Skeletal muscle tissue (tissue), 4 donors: ENCODE measurements around the gene AMELY. TPM values are rescaled to one million over a fixed set of nuclear protein-coding genes. Genes with fewer than 3 reads are reported as not detected.
A peak's percentile ranks its signal among the peaks of the same experiment; 100 is the strongest.
"Not testable (repeated sequence)": the region's sequence is repeated elsewhere in the genome, so short reads cannot be mapped to it uniquely, and the experiment has no call there.

ENCODE experiments used
- H3K27ac ChIP-seq: one replicate; pipeline ENCODE4 v1.7.0; 2013; ENCODE audit warnings: mild to moderate bottlenecking, low read depth, low read length, inconsistent platforms
- H3K27me3 ChIP-seq, 3 donors: one replicate each; pipeline ENCODE4 v1.7.0; 2013; ENCODE audit warnings: low read length in 3 of 3; ENCODE audit not compliant: control insufficient read depth in 3 of 3, insufficient read depth in 3 of 3
- H3K36me3 ChIP-seq, 3 donors: one replicate each; pipeline ENCODE4 v1.7.0; 2013; ENCODE audit warnings: low read length in 3 of 3; ENCODE audit not compliant: control insufficient read depth in 3 of 3, insufficient read depth in 3 of 3
- H3K4me1 ChIP-seq, 3 donors: one replicate each; pipeline ENCODE4 v1.7.0; 2013; ENCODE audit warnings: low read length in 3 of 3, mild to moderate bottlenecking in 3 of 3; ENCODE audit not compliant: control insufficient read depth in 3 of 3, insufficient read depth in 3 of 3
- H3K4me3 ChIP-seq, 3 donors: one replicate each; pipeline ENCODE4 v1.7.0; 2013; ENCODE audit warnings: low read length in 3 of 3
- H3K9ac ChIP-seq, 3 donors: one replicate each; pipeline ENCODE4 v1.7.0; 2013; ENCODE audit warnings: low read length in 3 of 3, mild to moderate bottlenecking in 3 of 3, moderate library complexity in 2 of 3, low read depth in 1 of 3
- H3K9me3 ChIP-seq, 3 donors: one replicate each; pipeline ENCODE4 v1.7.0; 2013; ENCODE audit warnings: low read length in 3 of 3; ENCODE audit not compliant: control insufficient read depth in 3 of 3
- total RNA-seq: library from RNA; depleted of rRNA; stranded (reverse); fragments of >200 nt; gene quantifications from one replicate; pipeline ENCODE4 v1.2.3, GENCODE V29; 2014
- donor health status: Osteomylitis.

The AMELY gene
- total RNA-seq, 1 donor from 2014 or later = not detected

DNA sequence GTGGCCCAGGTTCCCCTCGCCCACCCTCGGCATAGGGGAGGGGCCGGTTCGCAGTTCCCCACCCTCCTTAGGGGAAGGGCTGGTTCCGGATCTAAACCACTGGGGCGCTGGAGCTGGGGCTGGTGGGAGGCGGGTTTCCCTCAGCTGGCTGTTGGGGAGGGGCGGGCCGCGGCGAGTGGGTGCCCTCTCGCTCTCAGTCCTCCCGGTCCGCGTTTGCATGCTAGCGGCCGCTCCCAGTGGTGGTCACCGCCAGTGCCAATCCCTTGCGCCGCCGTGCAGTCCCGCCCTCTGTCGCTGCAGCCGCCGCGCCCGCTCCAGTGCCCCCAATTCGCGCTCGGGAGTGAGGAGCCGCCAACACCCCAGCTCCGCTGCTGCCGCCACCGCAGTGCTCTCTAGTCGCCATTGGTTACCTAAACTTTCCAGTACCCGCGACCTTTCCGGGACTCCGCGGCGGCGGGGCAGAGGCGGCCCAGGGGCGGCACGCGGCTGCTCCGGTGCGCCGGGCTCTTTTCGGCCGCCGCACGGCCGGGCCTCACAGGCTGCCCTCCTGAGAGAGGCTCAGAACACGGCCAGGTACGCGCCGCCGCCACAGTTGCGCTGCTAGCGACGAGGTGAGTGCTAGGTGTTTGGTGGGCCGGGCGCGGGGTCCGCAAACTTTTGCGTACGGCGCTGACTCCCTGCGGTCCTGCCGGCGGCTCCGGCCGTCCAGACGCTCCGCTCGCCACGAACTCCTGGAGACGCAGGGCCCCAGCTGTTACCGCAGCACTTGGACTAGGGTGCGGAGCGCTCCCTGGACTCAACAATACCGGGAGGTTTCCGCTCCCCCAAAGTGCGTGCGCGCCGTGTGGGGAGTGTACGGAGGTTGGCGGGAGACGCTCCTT is 940 bp downstream of the AMELY start, which contains the start of gene TBL1Y:
TSS of gene TBL1Y (plus strand) at position 326 of the 881 bp plus-strand sequence. CDS start 114,388 bp downstream, outside the sequence.
- Histone ChIP-seq H3K4me3 (peak within 1 kb of the TSS in 2 of 3 donors; percentile 59 to 64), H3K9ac (peak within 1 kb of the TSS in 2 of 3 donors; percentile 43 to 74), H3K9me3 (no peaks in the 10 kb centered on the region), H3K27ac (no peak within 1 kb of the TSS), H3K36me3 (no peaks in the 10 kb centered on the region), H3K4me1 (no peaks in the 10 kb centered on the region), H3K27me3 (no peaks in the 10 kb centered on the region)

DNA sequence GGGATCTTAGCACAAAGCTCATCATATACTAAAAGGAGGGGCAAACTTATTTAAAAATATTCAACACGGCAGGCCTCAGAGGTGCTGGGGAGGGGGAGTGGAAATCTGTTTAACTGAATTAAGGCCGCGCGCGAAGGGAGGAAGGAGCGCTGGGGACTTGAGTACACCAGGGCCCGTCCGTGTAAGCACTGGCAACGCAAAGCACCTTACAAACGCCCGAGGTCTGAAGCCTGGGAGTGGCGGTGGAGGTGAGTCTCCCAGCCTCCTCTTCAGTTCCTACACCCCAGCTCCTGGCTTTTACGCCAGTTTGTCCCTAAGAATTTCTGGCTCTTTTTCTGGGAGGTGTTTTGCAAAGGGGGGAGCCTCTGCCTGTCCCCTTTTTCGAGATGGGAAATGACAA is 1.7 kb downstream of the AMELY start:
- Histone ChIP-seq H3K9ac (peak overlapping the region in 2 of 3 donors; percentile 43 to 74), H3K4me1 (no peaks in the 10 kb centered on the region), H3K27ac (no peak overlapping the region), H3K27me3 (no peaks in the 10 kb centered on the region), H3K4me3 (peak overlapping the region in 2 of 3 donors; percentile 38 to 58), H3K36me3 (no peaks in the 10 kb centered on the region), H3K9me3 (no peaks in the 10 kb centered on the region)

DNA sequence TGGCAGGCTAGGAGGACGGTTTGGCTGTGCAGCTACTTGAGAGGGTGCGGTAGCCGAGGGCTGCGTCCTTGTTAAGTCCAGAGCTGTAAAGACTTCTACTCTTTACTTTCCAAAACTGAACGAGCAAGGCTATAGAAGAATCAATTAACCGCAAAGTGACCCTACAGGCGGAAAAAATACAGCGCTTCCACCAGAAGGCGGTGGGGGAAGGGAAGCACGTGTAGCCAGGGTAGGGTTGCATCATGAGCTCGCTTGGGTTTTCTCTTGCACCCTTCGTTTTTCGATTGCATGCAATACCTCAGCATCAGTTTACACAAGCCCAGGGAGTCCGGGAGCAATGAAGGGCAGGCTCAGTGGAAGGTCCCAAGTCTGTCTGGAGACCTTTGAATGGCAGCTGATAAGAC is 2.4 kb downstream of the AMELY start:
- Histone ChIP-seq H3K9me3 (no peaks in the 10 kb centered on the region), H3K36me3 (no peaks in the 10 kb centered on the region), H3K9ac (no peak overlapping the region), H3K4me1 (no peaks in the 10 kb centered on the region), H3K27me3 (no peaks in the 10 kb centered on the region), H3K4me3 (peak overlapping the region in 2 of 3 donors; percentile 35 to 38), H3K27ac (no peak overlapping the region)

DNA sequence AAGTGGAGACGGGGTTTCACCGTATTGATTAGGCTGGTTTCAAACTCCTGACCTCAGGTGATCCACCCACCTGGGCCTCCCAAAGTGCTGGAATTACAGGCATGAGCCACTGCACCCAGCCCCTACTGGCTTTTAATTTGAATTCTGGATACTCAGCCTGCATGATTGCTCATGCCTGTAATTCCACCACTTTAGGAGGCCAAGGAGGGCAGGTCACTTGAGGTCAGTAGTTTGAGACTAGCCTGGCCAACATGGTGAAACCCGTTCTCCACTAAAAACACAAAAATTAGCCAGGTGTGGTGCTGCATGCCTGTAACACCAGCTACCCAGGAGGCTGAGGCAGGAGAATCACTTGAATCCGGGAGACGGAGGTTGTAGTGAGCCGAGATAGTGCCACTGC is 3.5 kb downstream of the AMELY start:
- H3K4me3 ChIP-seq, H3K27ac ChIP-seq, H3K4me1 ChIP-seq, H3K27me3 ChIP-seq, H3K9ac ChIP-seq, H3K9me3 ChIP-seq, H3K36me3 ChIP-seq: not testable (repeated sequence)

- no peaks in the 10 kb centered on the region for H3K9me3 ChIP-seq
- H3K27ac ChIP-seq = no peak overlapping the region
- H3K36me3 ChIP-seq = no peaks in the 10 kb centered on the region
- H3K27me3 ChIP-seq = no peaks in the 10 kb centered on the region
- no peak overlapping the region for H3K9ac ChIP-seq
- H3K4me1 ChIP-seq = no peaks in the 10 kb centered on the region
- no peak overlapping the region for H3K4me3 ChIP-seq
These were observed 4.0 kb downstream of the AMELY start for GRCh38 chrY:6907591-6907990.

DNA sequence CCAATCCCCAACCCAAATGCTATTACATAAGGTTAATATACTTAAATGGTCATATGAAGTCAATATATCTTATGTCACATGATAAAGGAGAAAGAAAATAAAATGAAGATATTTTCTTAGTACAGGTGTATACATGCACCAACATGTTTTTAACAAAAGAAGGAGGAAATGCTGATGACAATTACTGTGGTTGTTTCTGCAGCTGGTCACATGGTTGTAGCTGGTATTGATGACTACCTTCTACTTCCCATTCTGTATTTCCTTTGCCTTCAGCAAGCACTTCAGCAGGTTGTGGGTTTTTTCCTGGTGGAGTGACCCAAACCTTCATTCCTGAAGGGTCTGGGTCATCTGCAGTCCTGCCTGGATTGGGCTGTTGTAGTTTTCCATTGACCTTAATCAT is 9.4 kb downstream of the AMELY start:
- H3K4me1 ChIP-seq, H3K27me3 ChIP-seq: not testable (repeated sequence)

DNA sequence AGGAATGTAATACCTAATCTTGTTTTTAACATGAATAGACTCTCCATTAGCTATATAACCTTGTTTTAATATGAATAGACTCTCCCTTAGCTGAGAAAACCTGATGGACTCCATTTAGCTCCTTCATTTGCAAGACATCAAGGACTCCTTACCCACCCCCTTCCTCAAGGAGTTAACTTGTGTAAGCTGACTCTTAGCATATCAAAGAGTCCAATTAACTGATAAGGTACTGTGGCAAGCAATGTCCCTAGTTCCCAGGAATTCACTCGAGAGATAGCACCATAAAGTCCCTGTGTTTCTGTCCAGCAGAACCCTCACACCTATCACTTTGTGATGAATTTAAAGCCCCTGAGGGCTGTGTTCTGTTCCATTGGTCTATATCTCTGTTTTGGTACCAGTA is 16.3 kb downstream of the AMELY start:
- H3K27me3 ChIP-seq = no peaks in the 10 kb centered on the region
- no peaks in the 10 kb centered on the region for H3K36me3 ChIP-seq
- no peak overlapping the region for H3K4me3 ChIP-seq
- no peaks in the 10 kb centered on the region for H3K4me1 ChIP-seq
- H3K27ac ChIP-seq = no peak overlapping the region
- no peaks in the 10 kb centered on the region for H3K9me3 ChIP-seq
- H3K9ac ChIP-seq = no peak overlapping the region

More for the DNA sequence above, 9.4 kb downstream of the AMELY start:
- H3K9ac ChIP-seq, H3K4me3 ChIP-seq, H3K9me3 ChIP-seq, H3K36me3 ChIP-seq, H3K27ac ChIP-seq: not testable (repeated sequence)

DNA sequence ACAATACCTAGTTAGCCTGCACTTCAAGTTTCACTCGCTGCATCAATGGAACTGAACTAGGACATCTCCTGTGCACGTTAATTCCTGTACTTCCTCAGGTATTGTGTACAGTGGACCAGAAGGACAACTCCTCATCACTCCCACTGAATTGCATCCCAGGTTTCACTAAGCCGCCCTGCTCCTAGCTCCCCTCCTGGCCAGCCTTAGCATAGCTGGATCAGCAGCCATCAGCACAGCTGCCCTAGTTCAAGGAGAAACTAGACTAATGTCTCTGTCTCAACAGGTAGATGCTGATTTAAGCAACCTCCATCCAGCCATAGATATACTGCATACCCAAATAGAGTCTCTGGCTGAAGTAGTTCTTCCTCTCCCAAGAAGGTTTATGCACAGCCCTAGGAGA is 17.1 kb downstream of the AMELY start:
- no peaks in the 10 kb centered on the region for H3K27me3 ChIP-seq
- H3K4me3 ChIP-seq = no peak overlapping the region
- H3K4me1 ChIP-seq = no peaks in the 10 kb centered on the region
- no peaks in the 10 kb centered on the region for H3K36me3 ChIP-seq
- H3K9ac ChIP-seq = no peak overlapping the region
- H3K9me3 ChIP-seq = no peaks in the 10 kb centered on the region
- H3K27ac ChIP-seq = no peak overlapping the region

- no peaks in the 10 kb centered on the region for H3K27me3 ChIP-seq
- H3K9me3 ChIP-seq = no peaks in the 10 kb centered on the region
- H3K4me3 ChIP-seq = no peak overlapping the region
- H3K4me1 ChIP-seq = no peaks in the 10 kb centered on the region
- H3K9ac ChIP-seq = no peak overlapping the region
- H3K27ac ChIP-seq = no peak overlapping the region
- H3K36me3 ChIP-seq = no peaks in the 10 kb centered on the region
These were observed 62.2 kb downstream of the AMELY start for GRCh38 chrY:6849384-6849783.

DNA sequence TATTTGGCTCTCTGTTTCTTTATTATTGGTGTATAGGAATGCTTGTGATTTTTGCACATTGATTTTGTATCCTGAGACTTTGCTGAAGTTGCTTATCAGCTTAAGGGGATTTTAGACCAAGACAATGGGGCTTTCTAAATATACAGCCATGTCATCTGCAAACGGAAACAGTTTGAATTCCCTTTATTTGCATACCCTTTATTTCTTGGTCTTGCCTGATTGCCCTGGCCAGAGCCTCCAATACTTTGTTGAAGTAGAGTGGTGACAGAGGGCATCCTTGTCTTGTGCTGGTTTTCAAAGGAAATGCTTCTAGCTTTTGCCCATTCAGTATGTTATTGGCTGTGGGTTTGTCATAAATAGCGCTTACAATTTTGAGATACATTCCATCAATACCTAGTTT is 68.9 kb downstream of the AMELY start:
- not testable (repeated sequence) for H3K9ac ChIP-seq, H3K4me3 ChIP-seq, H3K36me3 ChIP-seq, H3K27me3 ChIP-seq, H3K27ac ChIP-seq, H3K4me1 ChIP-seq, H3K9me3 ChIP-seq
